ENCODE measurements around the gene VSIG8.

VSIG8 gene

DNA sequence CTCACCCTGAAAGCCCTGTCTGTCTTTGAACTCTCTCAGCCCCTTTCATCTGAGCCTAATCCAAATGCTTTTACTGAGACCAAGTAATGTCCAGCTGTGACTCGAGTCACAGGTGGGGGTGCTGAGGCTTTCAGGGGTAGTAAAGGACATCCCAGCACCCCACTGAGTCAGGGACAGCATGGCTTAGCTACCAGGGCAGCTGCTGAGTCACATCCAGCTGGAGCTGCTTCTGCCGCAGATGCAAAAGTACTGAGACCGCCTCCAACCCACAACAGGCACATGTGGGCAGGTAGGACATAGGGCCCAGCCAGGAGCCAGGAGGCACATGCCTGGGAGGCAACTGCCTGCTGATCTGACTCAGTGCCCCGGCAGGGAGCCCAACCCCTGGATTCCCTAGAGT lies 6.7 kb upstream of the VSIG8 start:
- H3K36me3 ChIP-seq (ENCODE audit: insufficient read depth, low read length): no peaks in the 10 kb centered on the region
- DNase-seq (ENCODE audit: low read depth, low spot score): no peak
- no peak overlapping the region for H3K27ac ChIP-seq
- no peaks in the 10 kb centered on the region for H3K9me3 ChIP-seq (ENCODE audit: low read depth, low read length)
- TF ChIP-seq FOXP2 (optimal IDR thresholded peaks at IDR 0.05; ENCODE audit: control extremely low read depth, extremely low read length, insufficient read depth) (no peak), EZH2 (IDR thresholded peaks at IDR 0.05) (no peak), POLR2AphosphoS5 (IDR thresholded peaks at IDR 0.05; ENCODE audit: borderline replicate concordance, low read depth, low read length) (no peak)
- no peak overlapping the region for H3K4me3 ChIP-seq
- H3K9ac ChIP-seq (ENCODE audit: insufficient read length): no peak overlapping the region

DNA sequence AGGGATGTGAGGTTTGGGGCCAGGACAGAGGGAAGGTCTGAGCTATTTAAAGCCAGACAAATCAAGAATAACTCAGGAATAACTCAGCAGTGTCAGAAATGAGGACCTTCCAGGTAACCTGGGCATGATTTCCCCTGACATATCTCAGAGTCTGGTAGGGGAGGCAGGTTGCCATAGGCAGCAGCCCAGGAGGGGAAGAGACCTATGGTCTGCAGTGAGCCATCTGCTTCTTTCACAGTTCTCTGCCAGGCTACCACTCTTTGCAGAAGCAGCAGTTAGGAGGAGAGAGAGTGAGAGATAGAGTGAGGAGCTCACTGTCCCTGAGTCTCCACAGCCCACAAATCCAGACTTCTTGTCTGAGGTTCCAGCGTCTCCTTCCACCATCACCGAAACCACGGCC lies 6.3 kb upstream of the VSIG8 start:
- no peak for DNase-seq (ENCODE audit: low read depth, low spot score)
- no peak overlapping the region for H3K27ac ChIP-seq
- no peak overlapping the region for H3K4me3 ChIP-seq
- no peak for TF ChIP-seq POLR2AphosphoS5 (IDR thresholded peaks at IDR 0.05; ENCODE audit: borderline replicate concordance, low read depth, low read length)
- H3K9me3 ChIP-seq (ENCODE audit: low read depth, low read length): no peaks in the 10 kb centered on the region
- H3K36me3 ChIP-seq (ENCODE audit: insufficient read depth, low read length): no peaks in the 10 kb centered on the region
- no peak overlapping the region for H3K9ac ChIP-seq (ENCODE audit: insufficient read length)

DNA sequence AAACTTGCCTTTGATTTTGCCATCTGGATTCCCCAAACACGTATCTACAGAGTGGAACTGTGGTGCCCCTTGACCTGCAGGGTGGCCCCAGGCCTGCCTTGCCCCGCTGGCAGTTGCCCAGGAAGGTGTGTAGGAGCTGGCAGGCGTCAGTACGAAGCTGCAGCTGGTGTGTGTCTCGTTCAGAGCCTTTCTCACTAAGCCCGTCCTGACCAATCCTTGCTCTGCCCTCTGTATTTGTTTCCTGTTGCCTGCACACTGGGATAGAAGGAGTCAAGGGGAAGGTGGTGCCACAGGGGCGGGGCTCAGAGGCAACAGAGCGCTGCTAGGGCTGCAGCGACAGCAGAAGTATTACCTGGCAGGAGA lies 5.2 kb upstream of the VSIG8 start:
- DNase-seq (ENCODE audit: low read depth, low spot score): no peak

DNA sequence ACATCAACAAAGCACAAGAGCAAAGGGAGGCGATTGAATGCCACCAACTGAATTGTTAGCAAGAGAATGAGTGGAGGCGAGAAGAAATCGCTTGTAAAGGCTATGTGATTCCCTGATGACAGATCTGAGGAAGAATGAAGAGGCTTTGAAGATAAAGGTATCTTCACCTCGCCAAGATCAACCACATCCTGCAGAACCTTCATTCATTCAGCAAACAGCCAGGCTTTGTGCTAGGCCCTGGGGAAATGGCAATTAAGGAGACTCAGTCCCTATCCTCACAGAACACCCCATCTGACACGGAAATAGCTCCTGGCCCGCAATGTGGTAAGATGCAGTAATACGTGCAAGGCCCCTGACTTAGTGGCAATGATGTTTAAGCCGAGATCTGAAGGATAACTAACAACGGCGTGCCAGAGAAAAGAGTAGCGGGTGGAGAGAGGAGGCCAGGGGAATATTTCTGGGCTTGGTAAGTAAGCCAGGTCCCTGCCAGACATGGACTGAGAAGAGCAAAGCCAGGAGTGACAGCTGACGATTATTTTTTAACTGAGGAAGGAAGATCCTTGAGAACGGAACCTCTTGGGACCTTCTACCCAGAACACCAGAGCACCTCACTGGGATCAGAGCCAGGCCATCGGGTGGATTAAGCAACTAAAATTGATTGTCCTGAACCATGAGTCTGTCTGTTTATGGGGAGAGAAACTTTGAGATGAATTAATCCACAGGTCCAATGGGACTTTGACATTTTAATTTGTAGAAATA lies 4.6 kb upstream of the VSIG8 start:
- H3K9ac ChIP-seq (ENCODE audit: insufficient read length): no peak overlapping the region
- no peak for DNase-seq (ENCODE audit: low read depth, low spot score)
- H3K4me3 ChIP-seq: no peak overlapping the region
- TF ChIP-seq POLR2AphosphoS5 (IDR thresholded peaks at IDR 0.05; ENCODE audit: borderline replicate concordance, low read depth, low read length): no peak
- TF ChIP-seq EZH2 (IDR thresholded peaks at IDR 0.05): no peak
- TF ChIP-seq FOXP2 (optimal IDR thresholded peaks at IDR 0.05; ENCODE audit: control extremely low read depth, extremely low read length, insufficient read depth): no peak
- no peak overlapping the region for H3K27ac ChIP-seq
- H3K36me3 ChIP-seq (ENCODE audit: insufficient read depth, low read length): no peaks in the 10 kb centered on the region
- H3K9me3 ChIP-seq (ENCODE audit: low read depth, low read length): no peaks in the 10 kb centered on the region

More for the DNA sequence above, 5.2 kb upstream of the VSIG8 start:
- Histone ChIP-seq H3K27ac (no peak overlapping the region), H3K9me3 (ENCODE audit: low read depth, low read length) (no peaks in the 10 kb centered on the region), H3K36me3 (ENCODE audit: insufficient read depth, low read length) (no peaks in the 10 kb centered on the region), H3K9ac (ENCODE audit: insufficient read length) (no peak overlapping the region), H3K4me3 (no peak overlapping the region)
- no peak for TF ChIP-seq EZH2 (IDR thresholded peaks at IDR 0.05)
- TF ChIP-seq FOXP2 (optimal IDR thresholded peaks at IDR 0.05; ENCODE audit: control extremely low read depth, extremely low read length, insufficient read depth): no peak
- no peak for TF ChIP-seq POLR2AphosphoS5 (IDR thresholded peaks at IDR 0.05; ENCODE audit: borderline replicate concordance, low read depth, low read length)

DNA sequence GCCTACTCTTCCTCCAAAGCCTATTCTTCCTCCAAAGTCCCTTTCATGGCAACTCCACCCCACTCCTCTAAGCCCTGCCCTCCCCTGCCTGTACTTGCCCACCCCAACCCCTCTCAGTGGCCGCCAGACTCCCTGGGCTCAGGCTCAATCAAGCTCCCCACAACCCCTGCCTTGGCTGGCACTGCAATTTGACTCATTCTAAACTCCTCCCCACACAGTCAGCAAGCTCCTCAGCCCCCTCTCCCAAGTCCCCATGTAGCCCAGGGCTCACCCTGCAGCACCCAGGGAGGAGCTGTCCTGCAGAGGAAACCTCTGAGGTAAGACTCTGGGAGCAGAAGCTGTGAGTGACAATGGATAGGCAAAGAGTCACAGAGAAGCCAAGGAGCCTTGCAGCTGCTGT lies 3.6 kb upstream of the VSIG8 start:
- Histone ChIP-seq H3K4me3 (no peak overlapping the region), H3K9me3 (ENCODE audit: low read depth, low read length) (no peaks in the 10 kb centered on the region), H3K27ac (no peak overlapping the region), H3K36me3 (ENCODE audit: insufficient read depth, low read length) (no peaks in the 10 kb centered on the region), H3K9ac (ENCODE audit: insufficient read length) (no peak overlapping the region)
- TF ChIP-seq POLR2AphosphoS5 (IDR thresholded peaks at IDR 0.05; ENCODE audit: borderline replicate concordance, low read depth, low read length) (no peak), EZH2 (IDR thresholded peaks at IDR 0.05) (no peak), FOXP2 (optimal IDR thresholded peaks at IDR 0.05; ENCODE audit: control extremely low read depth, extremely low read length, insufficient read depth) (no peak)
- no peak for DNase-seq (ENCODE audit: low read depth, low spot score)

DNA sequence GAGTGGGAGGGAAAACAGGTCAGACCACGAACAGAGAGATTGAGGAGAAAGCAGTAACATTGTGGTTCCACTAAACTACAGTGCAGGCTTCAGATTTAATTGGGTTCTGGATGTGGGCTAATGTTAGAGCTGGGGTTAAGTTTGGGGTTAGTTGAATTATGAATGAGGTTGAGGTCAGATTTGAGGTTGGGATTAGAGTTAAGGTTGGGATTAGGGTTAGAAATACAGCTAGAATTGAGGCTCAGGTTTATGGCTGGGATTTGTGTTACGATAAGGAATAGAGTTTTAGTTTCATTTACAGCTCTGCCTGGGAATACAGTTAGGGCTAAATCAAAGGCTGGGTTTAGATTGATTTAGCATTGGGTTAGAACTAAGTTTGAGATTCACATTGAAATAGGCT lies 1.8 kb upstream of the VSIG8 start:
- Histone ChIP-seq H3K9me3 (ENCODE audit: low read depth, low read length) (no peaks in the 10 kb centered on the region), H3K9ac (ENCODE audit: insufficient read length) (no peak overlapping the region), H3K36me3 (ENCODE audit: insufficient read depth, low read length) (no peaks in the 10 kb centered on the region), H3K27ac (no peak overlapping the region), H3K4me3 (no peak overlapping the region)
- DNase-seq (ENCODE audit: low read depth, low spot score): no peak
- TF ChIP-seq EZH2 (IDR thresholded peaks at IDR 0.05) (no peak), POLR2AphosphoS5 (IDR thresholded peaks at IDR 0.05; ENCODE audit: borderline replicate concordance, low read depth, low read length) (no peak), FOXP2 (optimal IDR thresholded peaks at IDR 0.05; ENCODE audit: control extremely low read depth, extremely low read length, insufficient read depth) (no peak)

DNA sequence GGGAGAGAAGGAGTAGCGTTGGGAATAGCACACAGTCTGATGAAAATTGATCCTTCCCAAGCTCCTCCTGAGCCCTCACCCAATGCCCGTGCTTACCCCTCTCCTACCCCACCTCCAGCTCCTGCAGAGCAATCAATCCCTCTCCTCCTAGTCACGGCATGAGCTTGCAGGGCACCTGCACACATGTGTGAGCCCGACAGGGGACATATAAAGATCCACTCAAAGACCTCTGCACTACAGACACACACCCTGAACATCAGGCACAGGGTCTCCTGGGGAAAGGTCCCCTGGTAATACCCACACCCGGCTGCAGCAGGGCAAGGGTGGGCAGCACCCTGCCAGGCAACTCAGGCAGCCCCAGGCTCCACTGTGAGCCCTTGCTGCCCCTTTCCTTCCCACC lies 426 bp downstream of the VSIG8 start:
- Histone ChIP-seq H3K36me3 (ENCODE audit: insufficient read depth, low read length) (no peaks in the 10 kb centered on the region), H3K9me3 (ENCODE audit: low read depth, low read length) (no peaks in the 10 kb centered on the region), H3K9ac (ENCODE audit: insufficient read length) (no peak overlapping the region), H3K27ac (no peak overlapping the region), H3K4me3 (no peak overlapping the region)
- no peak for DNase-seq (ENCODE audit: low read depth, low spot score)
- TF ChIP-seq POLR2AphosphoS5 (IDR thresholded peaks at IDR 0.05; ENCODE audit: borderline replicate concordance, low read depth, low read length) (no peak), EZH2 (IDR thresholded peaks at IDR 0.05) (no peak), FOXP2 (optimal IDR thresholded peaks at IDR 0.05; ENCODE audit: control extremely low read depth, extremely low read length, insufficient read depth) (no peak)

DNA sequence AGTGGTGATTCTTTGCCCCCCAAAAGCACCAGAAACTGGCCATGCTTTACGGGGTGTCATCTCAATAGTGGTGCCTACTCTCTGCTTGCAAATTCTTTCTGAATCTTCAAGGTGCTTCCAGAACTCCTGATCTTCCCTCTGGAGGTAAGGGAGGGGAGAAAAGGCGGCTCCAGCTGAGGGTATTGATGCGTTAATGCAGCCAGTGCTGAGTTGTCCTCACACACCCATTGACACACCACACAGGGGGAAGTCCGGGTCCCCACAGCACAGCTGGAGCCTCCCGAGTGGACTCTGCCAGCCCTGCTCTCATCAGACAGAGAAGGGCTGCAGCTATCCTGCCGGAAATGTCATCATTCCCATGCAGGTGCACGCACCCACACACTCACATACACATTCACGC lies 1.2 kb downstream of the VSIG8 start:
- H3K9me3 ChIP-seq (ENCODE audit: low read depth, low read length): no peaks in the 10 kb centered on the region
- no peaks in the 10 kb centered on the region for H3K36me3 ChIP-seq (ENCODE audit: insufficient read depth, low read length)
- no peak overlapping the region for H3K4me3 ChIP-seq
- H3K9ac ChIP-seq (ENCODE audit: insufficient read length): no peak overlapping the region
- TF ChIP-seq EZH2 (IDR thresholded peaks at IDR 0.05) (no peak), FOXP2 (optimal IDR thresholded peaks at IDR 0.05; ENCODE audit: control extremely low read depth, extremely low read length, insufficient read depth) (no peak), POLR2AphosphoS5 (IDR thresholded peaks at IDR 0.05; ENCODE audit: borderline replicate concordance, low read depth, low read length) (no peak)
- no peak overlapping the region for H3K27ac ChIP-seq
- DNase-seq (ENCODE audit: low read depth, low spot score): no peak

DNA sequence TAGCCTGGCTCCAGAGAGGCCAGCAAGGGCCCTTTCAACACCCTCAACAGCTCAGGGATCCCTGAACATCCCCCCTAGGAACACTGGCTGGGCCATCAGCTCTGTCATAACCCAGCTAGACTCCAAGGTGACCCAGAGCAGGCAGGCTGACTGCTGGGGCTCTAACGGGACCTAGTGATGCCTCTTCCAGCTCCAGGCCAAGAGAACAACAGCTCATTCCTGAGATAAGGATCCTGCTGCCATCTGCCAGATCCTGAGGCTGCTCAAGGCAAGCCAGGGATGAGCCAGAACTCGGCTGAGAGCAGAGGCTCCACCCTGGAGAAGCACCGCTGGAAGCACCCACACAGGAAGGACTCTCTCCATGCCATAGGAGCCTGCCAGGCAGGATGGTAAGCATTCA lies 2.0 kb downstream of the VSIG8 start:
- no peak overlapping the region for H3K27ac ChIP-seq
- H3K36me3 ChIP-seq (ENCODE audit: insufficient read depth, low read length): no peaks in the 10 kb centered on the region
- no peak for DNase-seq (ENCODE audit: low read depth, low spot score)
- no peak for TF ChIP-seq EZH2 (IDR thresholded peaks at IDR 0.05)
- no peak for TF ChIP-seq POLR2AphosphoS5 (IDR thresholded peaks at IDR 0.05; ENCODE audit: borderline replicate concordance, low read depth, low read length)
- TF ChIP-seq FOXP2 (optimal IDR thresholded peaks at IDR 0.05; ENCODE audit: control extremely low read depth, extremely low read length, insufficient read depth): no peak
- H3K9ac ChIP-seq (ENCODE audit: insufficient read length): no peak overlapping the region
- H3K4me3 ChIP-seq: no peak overlapping the region
- no peaks in the 10 kb centered on the region for H3K9me3 ChIP-seq (ENCODE audit: low read depth, low read length)

Measured in SK-N-MC (cell line).